GM18499 (cell line): Measurements from ENCODE around the gene XRRA1.
"Not testable (repeated sequence)": the region's sequence is repeated elsewhere in the genome, so short reads cannot be mapped to it uniquely, and the experiment has no call there.

Experiments
- ATAC-seq: cut with Tn5 transposase; IDR thresholded peaks from one replicate; pipeline ENCODE4 v1.9.1; 2021; ENCODE audit warnings: moderate number of reproducible peaks; ENCODE audit not compliant: insufficient read depth, unreplicated experiment

The XRRA1 gene, protein sequence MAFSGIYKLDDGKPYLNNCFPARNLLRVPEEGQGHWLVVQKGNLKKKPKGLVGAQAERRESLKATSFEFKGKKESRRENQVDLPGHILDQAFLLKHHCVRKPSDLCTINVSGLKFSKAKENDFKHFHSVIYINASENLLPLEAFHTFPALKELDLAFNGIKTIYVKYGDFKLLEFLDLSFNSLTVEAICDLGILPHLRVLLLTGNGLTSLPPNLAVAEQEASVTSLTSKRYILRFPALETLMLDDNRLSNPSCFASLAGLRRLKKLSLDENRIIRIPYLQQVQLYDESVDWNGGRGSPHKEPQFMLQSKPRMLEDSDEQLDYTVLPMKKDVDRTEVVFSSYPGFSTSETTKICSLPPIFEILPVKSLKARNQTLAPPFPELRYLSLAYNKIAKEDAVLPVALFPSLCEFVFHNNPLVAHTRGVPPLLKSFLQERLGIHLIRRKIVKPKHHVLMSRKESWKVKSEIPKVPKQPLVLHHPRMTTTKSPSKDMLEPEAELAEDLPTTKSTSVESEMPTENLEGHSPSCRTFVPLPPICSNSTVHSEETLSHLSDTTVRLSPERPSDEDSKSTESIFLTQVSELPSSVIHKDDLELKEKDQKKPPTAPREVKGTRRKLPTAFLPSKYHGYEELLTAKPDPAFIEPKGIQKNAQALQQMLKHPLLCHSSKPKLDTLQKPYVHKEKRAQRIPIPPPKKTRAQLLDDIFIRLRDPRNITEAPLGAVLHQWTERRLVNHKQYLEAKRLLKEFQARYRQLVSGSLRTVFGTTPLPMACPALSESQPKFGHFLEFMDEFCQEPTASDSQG

DNA sequence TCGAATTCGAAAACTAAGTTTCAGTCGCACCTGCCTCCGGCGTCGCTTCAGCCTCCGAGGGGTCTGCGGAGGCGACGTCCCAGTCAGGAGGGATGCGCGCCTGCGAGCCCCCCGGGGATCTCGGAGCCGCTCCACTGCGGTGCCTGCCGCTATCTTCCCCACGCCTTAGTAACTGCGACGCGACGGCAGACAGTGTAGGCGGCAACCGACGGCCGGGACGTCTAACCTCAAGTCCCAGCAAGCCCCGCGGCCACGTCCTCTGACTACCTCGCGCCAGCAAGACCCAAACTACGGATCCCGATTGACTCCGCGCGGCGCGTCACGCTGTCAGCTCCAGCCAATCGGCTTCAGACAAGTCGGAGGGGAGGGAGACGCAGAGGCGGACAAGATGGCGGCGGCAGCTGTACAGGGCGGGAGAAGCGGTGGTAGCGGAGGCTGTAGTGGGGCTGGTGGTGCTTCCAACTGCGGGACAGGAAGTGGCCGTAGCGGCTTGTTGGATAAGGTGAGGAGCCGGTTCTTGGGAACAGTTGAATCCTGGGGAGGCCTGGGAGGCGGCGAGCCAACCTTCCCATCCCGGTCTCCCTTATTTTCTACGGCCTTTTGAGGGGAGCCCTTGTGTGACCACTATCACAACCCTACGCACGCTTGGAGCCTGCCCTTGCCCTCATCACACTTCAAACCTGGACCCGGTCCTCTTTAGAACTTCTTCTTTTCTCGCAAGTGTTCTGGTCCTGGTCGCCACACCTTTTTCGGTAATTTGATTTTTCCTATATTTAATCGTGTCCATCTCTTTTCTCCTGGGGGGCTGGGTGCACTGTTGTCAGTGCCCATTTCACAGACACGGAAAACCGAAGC lies at the start of gene XRRA1, which contains the start of gene SPCS2:
Gene XRRA1 (minus strand): TSS at position 194 of the 855 bp plus-strand sequence. CDS start 8,213 bp downstream, outside the sequence.
Gene SPCS2 (plus strand): TSS at position 369 of the 855 bp plus-strand sequence. CDS start 20 bp downstream, at position 389.
- peak; percentile 77 for ATAC-seq

DNA sequence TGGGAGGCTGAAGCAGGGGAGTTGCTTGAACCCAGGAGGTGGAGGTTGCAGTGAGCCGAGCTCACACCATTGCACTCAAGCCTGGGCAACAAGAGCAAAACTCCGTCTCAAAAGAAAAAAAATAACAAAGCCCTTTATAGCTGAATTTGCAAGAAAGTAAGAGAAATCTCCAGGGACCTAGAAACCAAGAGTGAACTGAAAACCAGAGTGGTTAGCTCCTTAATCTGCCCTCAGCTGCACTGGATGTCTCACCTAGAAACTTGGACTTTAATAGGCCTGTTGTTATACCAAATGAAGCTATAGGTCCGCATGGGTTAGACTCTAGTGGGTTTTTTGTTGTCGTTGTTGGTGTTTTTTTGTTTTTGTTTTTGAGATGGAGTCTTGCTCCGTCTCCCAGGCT lies 44.0 kb upstream of the XRRA1 start:
- ATAC-seq, result peak; percentile 49

DNA sequence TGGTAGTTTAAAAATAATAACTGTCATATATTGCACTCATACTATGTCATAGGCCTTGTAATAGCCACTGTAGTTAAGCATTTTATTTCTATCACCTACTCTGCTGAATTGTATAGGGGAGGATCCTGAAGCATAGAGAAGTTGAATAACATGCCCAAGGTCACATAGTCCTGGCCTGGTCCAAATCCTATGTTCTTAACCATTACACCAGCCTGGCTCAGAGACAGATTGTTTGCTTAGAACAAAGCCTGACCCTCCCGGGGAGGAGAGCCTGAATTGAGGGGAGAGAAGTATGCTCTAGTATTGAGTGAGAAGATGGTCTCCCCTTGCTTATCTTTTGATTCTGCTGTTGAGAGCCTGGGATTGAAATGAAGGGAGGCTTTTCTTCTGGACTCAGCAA lies 42.0 kb upstream of the XRRA1 start:
- no peak for ATAC-seq

DNA sequence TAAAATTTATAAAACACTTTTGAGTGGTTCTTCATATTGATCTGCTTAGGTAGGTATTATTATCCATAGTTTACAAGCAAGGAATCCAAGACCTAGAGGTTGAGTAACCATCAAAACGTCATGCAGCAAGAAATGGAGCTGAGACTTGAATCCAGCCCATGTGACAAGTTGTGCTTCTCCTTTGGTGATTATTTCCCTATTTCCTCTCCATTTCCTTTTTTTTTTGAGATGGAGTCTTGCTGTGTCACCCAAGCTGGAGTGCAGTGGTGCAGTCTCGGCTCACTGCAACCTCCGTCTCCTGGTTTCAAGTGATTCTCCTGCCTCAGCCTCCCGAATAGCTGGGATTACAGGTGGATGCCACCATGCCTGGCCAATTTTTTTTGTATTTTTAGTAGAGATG lies 41.3 kb upstream of the XRRA1 start:
- not testable (repeated sequence) for ATAC-seq

GRCh38 chr11:74989260-74989638 lies 40.4 kb upstream of the XRRA1 start:
- ATAC-seq, result no peak

GRCh38 chr11:74988541-74989259 lies 39.8 kb upstream of the XRRA1 start, which contains the start of gene NEU3:
Gene NEU3 (plus strand): TSS chr11:74988933. CDS start chr11:74989061, 128 bp downstream.
- peak; percentile 47 for ATAC-seq

- no peak for ATAC-seq
Measured at GRCh38 chr11:74984730-74985129, 35.8 kb upstream of the XRRA1 start.

DNA sequence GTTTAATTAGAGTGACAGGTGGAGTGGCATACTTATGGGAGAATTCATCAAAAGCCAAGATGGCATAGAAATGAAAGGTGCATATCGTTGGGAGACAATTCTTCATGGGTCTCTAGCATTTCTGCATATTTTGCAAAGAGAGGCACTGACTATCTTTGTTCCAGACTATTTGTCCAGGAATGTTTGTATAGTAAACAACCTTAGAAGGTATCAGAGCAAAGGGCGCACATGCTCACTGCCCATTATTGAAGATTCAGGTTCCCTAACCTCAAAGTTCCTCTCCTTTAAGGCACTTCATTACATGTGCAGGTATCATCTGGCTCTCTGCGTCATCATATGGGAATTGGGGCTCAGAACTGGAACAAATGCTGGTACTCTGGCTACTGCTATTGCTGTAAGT lies 35.2 kb upstream of the XRRA1 start:
- ATAC-seq, result no peak

GRCh38 chr11:74981888-74982287 lies 33.0 kb upstream of the XRRA1 start:
- no peak for ATAC-seq

- ATAC-seq, result no peak
Measured at GRCh38 chr11:74980634-74981033, 31.7 kb upstream of the XRRA1 start.

DNA sequence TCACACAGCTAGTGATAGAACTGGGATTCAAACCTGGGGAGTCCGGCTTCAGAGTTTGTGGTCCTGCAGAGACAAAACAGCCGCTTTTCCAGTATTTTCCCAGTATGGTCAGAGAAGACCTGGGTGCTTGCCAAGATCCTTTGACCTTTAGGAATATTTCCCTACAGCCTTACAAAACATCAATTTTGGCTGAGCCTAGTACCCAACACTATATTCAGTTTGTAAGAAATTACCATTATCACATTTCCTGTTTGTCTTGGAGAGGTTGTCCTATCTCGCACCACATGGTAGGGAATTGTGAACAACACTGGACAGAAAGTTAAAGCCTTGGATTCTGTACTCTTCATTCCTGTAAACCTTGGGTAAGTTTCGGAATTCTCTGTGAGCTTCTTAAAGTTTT lies 29.1 kb upstream of the XRRA1 start:
- ATAC-seq, result no peak

- no peak for ATAC-seq
Measured at GRCh38 chr11:74971424-74971823, 22.5 kb upstream of the XRRA1 start.

DNA sequence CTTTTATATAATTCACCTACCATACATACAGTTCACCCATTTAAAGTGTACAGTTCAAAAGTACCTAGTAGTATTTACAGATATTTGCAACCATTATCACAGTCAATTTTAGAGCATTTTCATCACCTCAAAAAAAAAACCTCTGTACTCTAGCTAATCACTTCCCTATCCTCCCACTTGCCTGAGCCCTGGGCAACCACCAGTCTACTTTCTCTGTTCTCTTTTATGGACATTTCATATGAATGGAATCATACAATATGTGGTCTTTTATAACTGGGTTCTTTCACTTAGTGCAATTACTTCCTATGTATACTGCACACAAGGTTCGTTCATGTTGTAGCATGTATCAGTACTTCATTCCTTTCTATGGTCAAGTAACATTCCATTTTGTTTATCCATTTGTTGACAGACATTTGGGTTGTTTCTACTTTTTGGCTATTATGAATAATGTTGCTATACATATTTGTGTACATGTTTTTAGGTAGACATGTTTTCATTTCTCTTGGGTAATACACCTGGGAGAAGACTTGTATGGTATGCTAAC lies 22.0 kb upstream of the XRRA1 start:
- ATAC-seq, result no peak

DNA sequence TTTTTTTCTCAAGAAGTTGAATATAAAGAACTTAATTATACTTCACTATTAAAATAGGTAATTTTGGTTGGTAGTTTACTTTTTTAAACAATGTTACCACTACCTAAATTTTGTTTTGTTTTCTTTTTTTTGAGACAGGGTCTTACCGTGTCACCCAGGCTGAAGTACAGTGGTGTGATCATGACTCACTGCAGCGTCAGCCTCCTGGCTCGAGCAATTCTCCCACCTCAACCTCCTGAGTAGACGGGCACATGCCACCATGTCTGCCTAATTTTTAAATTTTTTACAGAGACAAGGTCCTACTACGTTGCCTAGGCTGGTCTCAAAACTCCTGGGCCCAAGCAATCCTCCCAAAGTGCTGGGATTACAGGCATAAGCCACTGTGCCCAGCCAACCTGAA lies 17.8 kb upstream of the XRRA1 start:
- no peak for ATAC-seq

DNA sequence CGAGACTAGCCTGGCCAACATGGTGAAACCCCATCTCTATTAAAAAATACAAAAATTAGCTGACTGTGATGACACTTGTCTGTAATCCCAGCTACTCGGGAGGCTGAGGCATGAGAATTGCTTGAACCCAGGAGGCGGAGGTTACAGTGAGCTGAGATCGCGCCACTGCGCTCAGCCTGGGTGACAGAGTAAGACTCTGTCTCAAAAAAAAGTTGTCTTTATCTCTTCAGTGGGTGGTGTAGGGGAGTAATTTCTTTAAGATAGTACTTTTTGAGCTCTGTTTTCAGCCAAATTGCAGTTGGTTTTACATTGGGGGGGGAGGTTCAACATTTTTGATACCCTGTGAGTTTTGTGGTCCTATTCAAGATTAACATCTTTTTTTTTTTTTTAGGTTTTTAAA lies 11.2 kb upstream of the XRRA1 start:
- ATAC-seq, result not testable (repeated sequence)

DNA sequence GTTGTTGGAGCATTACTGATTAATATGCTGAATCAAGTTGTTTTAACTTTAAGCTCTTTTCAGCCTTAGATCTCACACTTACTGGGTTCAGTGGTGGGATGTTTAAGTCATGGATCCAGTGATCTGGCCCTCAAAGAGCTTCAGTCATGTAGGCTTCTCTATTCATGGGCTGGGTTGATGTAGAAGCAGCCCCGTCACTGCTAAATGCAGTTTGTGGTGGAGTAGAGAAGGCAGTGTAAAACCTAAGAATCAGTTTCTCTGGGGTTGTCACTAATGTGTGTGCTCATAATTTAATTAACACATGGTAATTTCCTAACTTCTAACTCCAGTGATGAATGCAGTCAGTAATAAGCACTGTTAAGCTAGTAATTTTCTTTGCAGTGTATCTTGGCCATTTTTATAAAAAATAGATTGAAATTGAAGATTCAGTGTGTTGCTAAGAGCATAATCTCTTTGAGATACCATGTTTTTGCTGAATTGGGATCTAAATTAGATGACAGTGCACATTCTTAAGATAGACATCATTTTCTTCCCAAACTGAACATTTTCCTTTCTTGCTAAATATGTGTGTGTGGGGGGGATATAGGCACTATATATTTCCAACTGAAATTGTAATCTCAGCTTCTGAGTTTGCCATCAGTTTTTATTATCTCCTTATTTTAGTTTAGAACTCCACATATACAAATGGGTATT lies 9.2 kb upstream of the XRRA1 start:
- ATAC-seq, result no peak

DNA sequence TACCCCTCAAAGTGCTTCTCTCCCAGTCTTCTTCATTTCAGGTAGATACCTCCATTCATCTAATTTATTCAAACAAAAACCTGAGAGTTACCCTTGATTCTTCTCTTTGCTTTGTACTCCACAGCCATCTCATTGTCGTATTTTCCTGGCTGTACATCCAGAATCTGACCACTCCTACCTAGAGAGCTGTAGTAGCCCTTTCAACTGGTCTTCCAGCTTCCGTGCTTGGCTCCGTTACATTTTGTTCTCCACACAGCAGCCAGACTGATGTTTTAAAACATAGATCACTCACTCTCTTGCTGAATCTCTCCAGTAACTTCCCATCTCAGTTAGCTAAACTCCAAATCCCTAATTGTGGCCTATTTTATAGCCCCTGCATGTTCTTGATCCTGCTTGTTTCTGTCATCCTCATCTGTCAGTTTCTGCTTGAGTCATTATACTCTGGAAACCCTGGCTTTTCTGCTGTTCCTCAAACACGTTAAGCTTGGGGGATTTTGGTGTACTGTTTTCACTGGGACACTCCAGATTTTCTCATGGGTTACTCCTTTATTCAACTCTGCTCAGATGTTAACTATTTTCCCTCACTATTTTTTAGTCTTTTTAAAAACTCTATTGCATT lies 7.6 kb upstream of the XRRA1 start:
- ATAC-seq, result no peak

DNA sequence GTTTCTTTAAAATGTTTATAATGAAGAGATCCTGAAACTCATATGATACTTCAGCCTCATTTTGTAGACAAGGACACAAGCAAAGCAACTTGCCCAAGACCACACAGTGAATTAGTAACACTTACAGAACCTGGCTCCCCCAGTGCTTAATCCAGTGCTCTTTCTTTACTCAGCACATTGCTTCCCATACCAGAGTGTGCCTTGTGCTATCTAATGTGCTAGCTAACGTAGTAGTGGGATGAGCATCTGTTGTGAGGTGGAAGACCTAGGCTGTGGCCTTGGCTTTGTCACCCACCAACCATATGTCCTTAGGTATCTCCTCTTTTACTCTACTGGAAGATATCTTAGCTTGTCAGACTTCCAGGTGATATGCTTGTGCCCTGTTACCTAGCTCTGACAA lies 5.3 kb upstream of the XRRA1 start:
- ATAC-seq, result no peak
